Fibroblast of lung (primary cell): ENCODE measurements around the gene DNAJB12. TPM values are rescaled to one million over a fixed set of nuclear protein-coding genes. Genes with fewer than 3 reads are reported as not detected.
A peak's percentile ranks its signal among the peaks of the same experiment; 100 is the strongest.

Experiments
- DNase-seq, 2 donors: peaks; one replicate each; pipeline versions ENCODE4 v3.0.0 to v3.0.0-alpha.2; 2010; ENCODE audit warnings: low read depth in 2 of 2
- H2AFZ ChIP-seq: 2 replicates; pipeline ENCODE4 v1.5.1; 2012; ENCODE audit warnings: low read length, control low read depth, inconsistent platforms
- H3K27ac ChIP-seq: 2 replicates; pipeline ENCODE4 v1.5.1; 2011; ENCODE audit warnings: low read length, control low read depth; ENCODE audit not compliant: insufficient read depth
- H3K27me3 ChIP-seq: 2 replicates; pipeline ENCODE4 v1.5.1; 2011; ENCODE audit warnings: mild to moderate bottlenecking, low read length; ENCODE audit not compliant: control insufficient read depth, insufficient read depth
- H3K36me3 ChIP-seq: 2 replicates; pipeline ENCODE4 v1.5.1; 2011; ENCODE audit warnings: low read length; ENCODE audit not compliant: control insufficient read depth, insufficient read depth
- H3K4me1 ChIP-seq: 2 replicates; pipeline ENCODE4 v1.5.1; 2011; ENCODE audit warnings: low read length; ENCODE audit not compliant: control insufficient read depth, insufficient read depth; ENCODE audit errors: extremely low read depth
- H3K4me2 ChIP-seq: 2 replicates; pipeline ENCODE4 v1.5.1; 2011; ENCODE audit warnings: low read length, control low read depth; ENCODE audit not compliant: insufficient read depth; ENCODE audit errors: extremely low read depth
- H3K4me3 ChIP-seq, 4 experiments: fragments of 200-600 bp in 1 of 4; sonication (generic) in 1 of 4; replicated peaks in 1 of 4; 2 replicates each; pipeline ENCODE4 v1.5.1; 2011 to 2016; ENCODE audit warnings: low read length in 4 of 4, low read depth in 3 of 4, mild to moderate bottlenecking in 3 of 4, control low read depth in 2 of 4, inconsistent platforms in 1 of 4, mixed read lengths in 1 of 4; ENCODE audit not compliant: insufficient read depth in 1 of 4; ENCODE audit errors: control extremely low read depth in 1 of 4
- H3K79me2 ChIP-seq: 2 replicates; pipeline ENCODE4 v1.5.1; 2012; ENCODE audit warnings: mild to moderate bottlenecking, low read length, inconsistent platforms; ENCODE audit not compliant: control insufficient read depth, insufficient read depth
- H3K9ac ChIP-seq: 2 replicates; pipeline ENCODE4 v1.5.1; 2011; ENCODE audit warnings: mild to moderate bottlenecking, low read length, control low read depth; ENCODE audit not compliant: insufficient read depth
- H3K9me3 ChIP-seq: 2 replicates; pipeline ENCODE4 v1.5.1; 2012; ENCODE audit warnings: low read depth, low read length; ENCODE audit not compliant: control insufficient read depth, insufficient read depth
- H4K20me1 ChIP-seq: 2 replicates; pipeline ENCODE4 v1.5.1; 2011; ENCODE audit warnings: low read length; ENCODE audit not compliant: control insufficient read depth, insufficient read depth; ENCODE audit errors: extremely low read depth
- CTCF ChIP-seq, 2 donors: IDR thresholded peaks in 1 of 2; conservative IDR thresholded peaks in 1 of 2; 1 replicate in 1 of 2; 2 replicates in 1 of 2; pipeline ENCODE4 v1.5.1; 2011 to 2012; ENCODE audit warnings: low read length in 2 of 2, control low read depth in 1 of 2, inconsistent platforms in 1 of 2, low read depth in 1 of 2, mild to moderate bottlenecking in 1 of 2
- EZH2 ChIP-seq: IDR thresholded peaks from 2 replicates; pipeline ENCODE4 v1.5.1; 2012; ENCODE audit warnings: low read length, control low read depth, mild to moderate bottlenecking; ENCODE audit errors: missing control alignments
- polyA plus RNA-seq, 2 donors: library from polyadenylated mRNA; depleted of rRNA in 1 of 2; stranded (reverse) in 1 of 2; unstranded in 1 of 2; fragments of >200 nt; gene quantifications; 2 replicates each; pipeline ENCODE4 v1.2.1, GENCODE V29; 2011 to 2012; ENCODE audit warnings: missing spikeins in 1 of 2
- total RNA-seq: library from RNA; depleted of rRNA; stranded (reverse); fragments of >200 nt; gene quantifications from 2 replicates; pipeline ENCODE4 v1.2.1, GENCODE V29; 2014

DNAJB12 gene
- total and polyA plus RNA-seq, 2 donors (not counting 1 experiment from before 2014, with no cell fraction given), result 17.2 to 26.3 TPM

- Histone ChIP-seq H3K27ac (no peak overlapping the region), H3K9me3 (no peaks in the 10 kb centered on the region), H3K27me3 (no peaks in the 10 kb centered on the region), H3K4me2 (no peak overlapping the region), H4K20me1 (no peaks in the 10 kb centered on the region), H3K4me3 (no peak overlapping the region), H2AFZ (no peak overlapping the region), H3K4me1 (peaks cover 39% of the 10 kb centered on the region), H3K9ac (no peak overlapping the region), H3K79me2 (no peaks in the 10 kb centered on the region), H3K36me3 (peaks cover 15% of the 10 kb centered on the region)
- no peak for TF ChIP-seq CTCF (conservative IDR thresholded peaks at IDR 0.05 in 1 of 2, IDR thresholded peaks at IDR 0.05 in 1 of 2; ENCODE audit: low read depth in 1 of 2, low read length in 2 of 2)
- no peak for TF ChIP-seq EZH2
- no peak for DNase-seq
Measured at GRCh38 chr10:72332423-72333111, 22.2 kb downstream of the DNAJB12 start.

GRCh38 chr10:72331575-72332422 is 22.9 kb downstream of the DNAJB12 start:
- TF ChIP-seq EZH2, result no peak
- TF ChIP-seq CTCF (conservative IDR thresholded peaks at IDR 0.05 in 1 of 2, IDR thresholded peaks at IDR 0.05 in 1 of 2; ENCODE audit: low read depth in 1 of 2, low read length in 2 of 2), result peak in 1 of 2 donors; percentile 29
- Histone ChIP-seq H3K79me2 (no peaks in the 10 kb centered on the region), H3K27me3 (no peaks in the 10 kb centered on the region), H4K20me1 (no peaks in the 10 kb centered on the region), H3K4me1 (peaks cover 37% of the 10 kb centered on the region), H3K4me3 (no peak overlapping the region), H3K36me3 (peaks cover 14% of the 10 kb centered on the region), H3K27ac (no peak overlapping the region), H3K9me3 (no peaks in the 10 kb centered on the region), H3K4me2 (no peak overlapping the region), H2AFZ (no peak overlapping the region), H3K9ac (no peak overlapping the region)
- peak; percentile 88 to 91 for DNase-seq

GRCh38 chr10:72330069-72330426 is 24.7 kb downstream of the DNAJB12 start:
- no peak for TF ChIP-seq CTCF (conservative IDR thresholded peaks at IDR 0.05 in 1 of 2, IDR thresholded peaks at IDR 0.05 in 1 of 2; ENCODE audit: low read depth in 1 of 2, low read length in 2 of 2)
- TF ChIP-seq EZH2, result no peak
- Histone ChIP-seq H3K4me2 (no peak overlapping the region), H3K9ac (no peak overlapping the region), H3K27ac (no peak overlapping the region), H3K9me3 (no peaks in the 10 kb centered on the region), H3K36me3 (peaks cover 8% of the 10 kb centered on the region), H3K27me3 (no peaks in the 10 kb centered on the region), H4K20me1 (no peaks in the 10 kb centered on the region), H3K4me3 (no peak overlapping the region), H3K4me1 (peaks cover 26% of the 10 kb centered on the region), H2AFZ (no peak overlapping the region), H3K79me2 (no peaks in the 10 kb centered on the region)
- DNase-seq, result no peak
